HepG2 (cell line): Measurements from ENCODE around the gene NXPH4. TPM values are rescaled to one million over a fixed set of nuclear protein-coding genes. Genes with fewer than 3 reads are reported as not detected.
A peak's percentile ranks its signal among the peaks of the same experiment; 100 is the strongest.

Experiments
- AGO2 ChIP-seq: fragments of 200-400 bp; formaldehyde crosslinking; optimal IDR thresholded peaks from 2 replicates; pipeline ENCODE3; 2017; ENCODE audit warnings: mild to moderate bottlenecking, low read depth, low read length, moderate library complexity
- ATF7 ChIP-seq, 2 experiments: fragments of 450-650 bp in 1 of 2; sonication (generic) in 1 of 2; formaldehyde crosslinking in 1 of 2; IDR thresholded peaks; 2 replicates each; pipeline versions ENCODE4 v1.4.0 to v1.6.1; 2016 to 2020; ENCODE audit warnings: antibody characterized with exemption in 1 of 2, mild to moderate bottlenecking in 1 of 2, missing genetic modification reagents in 1 of 2
- BCL3 ChIP-seq: sonication (generic); formaldehyde crosslinking; IDR thresholded peaks from 2 replicates; pipeline ENCODE4 v1.5.1; 2020; ENCODE audit warnings: mild to moderate bottlenecking, missing genetic modification reagents, moderate library complexity
- BORCS8-MEF2B ChIP-seq: sonication (generic); formaldehyde crosslinking; IDR thresholded peaks from 2 replicates; pipeline ENCODE4 v1.8.0; 2022; ENCODE audit warnings: mild to moderate bottlenecking, missing genetic modification reagents
- CAMTA2 ChIP-seq: sonication (generic); formaldehyde crosslinking; IDR thresholded peaks from 2 replicates; pipeline ENCODE4 v1.4.0; 2020; ENCODE audit warnings: mild to moderate bottlenecking, missing genetic modification reagents, borderline replicate concordance
- HNRNPK ChIP-seq: fragments of 200-400 bp; formaldehyde crosslinking; IDR thresholded peaks from 2 replicates; pipeline ENCODE4 v1.6.1; 2018; ENCODE audit warnings: low read length, low read depth, moderate library complexity, mild to moderate bottlenecking; ENCODE audit not compliant: poor library complexity, severe bottlenecking
- HNRNPLL ChIP-seq: fragments of 200-400 bp; formaldehyde crosslinking; IDR thresholded peaks from 2 replicates; pipeline ENCODE4 v1.6.1; 2017; ENCODE audit warnings: mild to moderate bottlenecking, low read depth, low read length; ENCODE audit not compliant: poor library complexity, severe bottlenecking
- KLF11 ChIP-seq: IDR thresholded peaks from 2 replicates; pipeline ENCODE4 v1.6.1; 2016; ENCODE audit warnings: missing compliant biosample characterization
- MXD1 ChIP-seq: sonication (generic); formaldehyde crosslinking; IDR thresholded peaks from 2 replicates; pipeline ENCODE4 v1.4.0; 2020; ENCODE audit warnings: mild to moderate bottlenecking, missing genetic modification reagents
- NCOA2 ChIP-seq: sonication (generic); formaldehyde crosslinking; IDR thresholded peaks from 2 replicates; pipeline ENCODE4 v1.8.0; 2022; ENCODE audit warnings: inconsistent platforms
- NFRKB ChIP-seq: fragments of 450-650 bp; IDR thresholded peaks from 2 replicates; pipeline ENCODE4 v1.6.1; 2017
- NR0B2 ChIP-seq: sonication (generic); formaldehyde crosslinking; IDR thresholded peaks from 2 replicates; pipeline ENCODE4 v1.4.0; 2020; ENCODE audit warnings: mild to moderate bottlenecking, missing genetic modification reagents
- NR3C1 ChIP-seq: sonication (generic); formaldehyde crosslinking; IDR thresholded peaks from 2 replicates; pipeline ENCODE4 v1.4.0; 2020; ENCODE audit warnings: missing genetic modification reagents
- RBM22 ChIP-seq: fragments of 200-400 bp; formaldehyde crosslinking; optimal IDR thresholded peaks from 2 replicates; pipeline ENCODE3; 2017; ENCODE audit warnings: mild to moderate bottlenecking, low read length, moderate library complexity
- SATB2 ChIP-seq: sonication (generic); formaldehyde crosslinking; IDR thresholded peaks from 2 replicates; pipeline ENCODE4 v1.5.0; 2020; ENCODE audit warnings: missing genetic modification reagents
- STAT6 ChIP-seq: sonication (generic); formaldehyde crosslinking; IDR thresholded peaks from 2 replicates; pipeline ENCODE4 v1.4.0; 2020; ENCODE audit warnings: missing genetic modification reagents, mild to moderate bottlenecking, borderline replicate concordance
- XBP1 ChIP-seq: sonication (generic); formaldehyde crosslinking; IDR thresholded peaks from 2 replicates; pipeline ENCODE4 v1.5.0; 2020; ENCODE audit warnings: missing genetic modification reagents
- ZBTB14 ChIP-seq: sonication (generic); formaldehyde crosslinking; IDR thresholded peaks from 2 replicates; pipeline ENCODE4 v1.4.0; 2020; ENCODE audit warnings: missing genetic modification reagents
- ZBTB8A ChIP-seq: sonication (generic); formaldehyde crosslinking; IDR thresholded peaks from 2 replicates; pipeline ENCODE4 v1.4.0; 2020; ENCODE audit warnings: mild to moderate bottlenecking, low read depth, missing genetic modification reagents, borderline replicate concordance
- ZMYM2 ChIP-seq: sonication (generic); formaldehyde crosslinking; IDR thresholded peaks from 2 replicates; pipeline ENCODE4 v1.8.0; 2022; ENCODE audit warnings: mild to moderate bottlenecking, missing genetic modification reagents
- ZNF124 ChIP-seq: sonication (generic); formaldehyde crosslinking; IDR thresholded peaks from 2 replicates; pipeline ENCODE4 v1.4.0; 2020; ENCODE audit warnings: missing genetic modification reagents
- ZNF180 ChIP-seq: sonication (generic); formaldehyde crosslinking; IDR thresholded peaks from 2 replicates; pipeline ENCODE4 v1.4.0; 2020; ENCODE audit warnings: low read depth, missing genetic modification reagents, borderline replicate concordance
- ZNF335 ChIP-seq: sonication (generic); formaldehyde crosslinking; IDR thresholded peaks from 2 replicates; pipeline ENCODE4 v1.4.0; 2020; ENCODE audit warnings: missing genetic modification reagents
- ZNF564 ChIP-seq: sonication (generic); formaldehyde crosslinking; IDR thresholded peaks from 2 replicates; pipeline ENCODE4 v1.8.1; 2023; ENCODE audit warnings: mild to moderate bottlenecking, missing genetic modification reagents
- ZNF83 ChIP-seq: sonication (generic); formaldehyde crosslinking; IDR thresholded peaks from 2 replicates; pipeline ENCODE4 v1.4.0; 2020; ENCODE audit warnings: missing genetic modification reagents, mild to moderate bottlenecking, borderline replicate concordance
- polyA plus RNA-seq, 8 experiments: library from polyadenylated mRNA; depleted of rRNA in 3 of 8; stranded (reverse) in 7 of 8; unstranded in 1 of 8; fragments of >200 nt; fragmentation: Illumina TruSeq in 4 of 8; extraction: Trizol in 4 of 8; gene quantifications; 2 replicates each; pipeline versions ENCODE4 v1.2.1 to v1.2.3, GENCODE V29; 2011 to 2016; ENCODE audit warnings: low read depth in 4 of 8, missing spikeins in 1 of 8, mixed read lengths in 1 of 8; ENCODE audit not compliant: insufficient read depth in 1 of 8
- total RNA-seq, 5 experiments: library from RNA; depleted of rRNA; stranded (reverse); fragments of >200 nt; fragmentation: Illumina TruSeq; extraction: Trizol; gene quantifications; 2 replicates each; pipeline ENCODE4 v1.2.3, GENCODE V29; 2016; ENCODE audit warnings: low read depth in 1 of 5

Gene NXPH4
- total and polyA plus RNA-seq, 2 of the 13 experiments (the other 11 are each of a cell fraction or from before 2014, with no cell fraction given) = 0.13 TPM; not detected in 1

GRCh38 chr12:57235017-57235727 is 18.6 kb downstream of the NXPH4 start (continued):
- no peak for TF ChIP-seq STAT6 (CRISPR knock-in tag)
- peak; percentile 85 for TF ChIP-seq HNRNPLL
- TF ChIP-seq HNRNPK = peak; percentile 74
- TF ChIP-seq AGO2 = peak; percentile 98
- TF ChIP-seq NR3C1 (CRISPR knock-in tag) = no peak
- peak; percentile 93 for TF ChIP-seq RBM22
- no peak for TF ChIP-seq ZNF564 (CRISPR knock-in tag)
- TF ChIP-seq ZNF335 (CRISPR knock-in tag) = no peak
- no peak for TF ChIP-seq ZBTB8A (CRISPR knock-in tag)
- TF ChIP-seq XBP1 (CRISPR knock-in tag) = no peak
- TF ChIP-seq ZNF124 (CRISPR knock-in tag) = no peak
- no peak for TF ChIP-seq ZNF83 (CRISPR knock-in tag)
- TF ChIP-seq ZMYM2 (CRISPR knock-in tag) = no peak
- no peak for TF ChIP-seq CAMTA2 (CRISPR knock-in tag)
- TF ChIP-seq SATB2 = no peak
- TF ChIP-seq NCOA2 (CRISPR knock-in tag) = no peak
- no peak for TF ChIP-seq ZNF180 (CRISPR knock-in tag)
- no peak for TF ChIP-seq NR0B2 (CRISPR knock-in tag)
- no peak for TF ChIP-seq ZBTB14 (CRISPR knock-in tag)
- TF ChIP-seq MXD1 (CRISPR knock-in tag) = 0 out of 2 replicates have a peak, but pooled peaks have one; percentile 35
- TF ChIP-seq NFRKB = no peak
- no peak for TF ChIP-seq ATF7 (IDR thresholded peaks at IDR 0.05)
- TF ChIP-seq ATF7 (CRISPR knock-in tag; IDR thresholded peaks at IDR 0.05) = no peak
- TF ChIP-seq KLF11 = no peak
- TF ChIP-seq BCL3 (CRISPR knock-in tag) = no peak
- TF ChIP-seq BORCS8-MEF2B (CRISPR knock-in tag) = peak; percentile 65; the same call in 1 of the 2 replicates
